Epithelial cell of prostate (primary cell): ENCODE data around the gene ORAI1.
"Not testable (repeated sequence)": the region's sequence is repeated elsewhere in the genome, so short reads cannot be mapped to it uniquely, and the experiment has no call there.

Experiments used
- DNase-seq: peaks from one replicate; pipeline ENCODE4 v3.0.0-alpha.2; 2011; ENCODE audit warnings: low read depth, low spot score
- H3K27ac ChIP-seq: fragments of 450-650 bp; 2 replicates; pipeline ENCODE4 v1.5.1; 2017; ENCODE audit warnings: mild to moderate bottlenecking

ORAI1 gene

GRCh38 chr12:121678716-121679300 lies 52.5 kb downstream of the ORAI1 start:
- no peak overlapping the region for H3K27ac ChIP-seq
- no peak for DNase-seq

GRCh38 chr12:121679661-121680197 lies 53.4 kb downstream of the ORAI1 start:
- not testable (repeated sequence) for DNase-seq, H3K27ac ChIP-seq

GRCh38 chr12:121688966-121689365 lies 62.6 kb downstream of the ORAI1 start:
- DNase-seq, result no peak
- H3K27ac ChIP-seq, result no peak overlapping the region

- no peak for DNase-seq
- H3K27ac ChIP-seq, result no peak overlapping the region
Observed at GRCh38 chr12:121689430-121689829, 63.1 kb downstream of the ORAI1 start.
